Activated CD8-positive, alpha-beta memory T cell treated with anti-CD3 and anti-CD28 coated beads, Interleukin-2, amount 50 U/mL, for 24 hours (primary cell): Measurements from ENCODE around the gene ORAI3.
A peak's percentile ranks its signal among the peaks of the same experiment; 100 is the strongest.

Experiments
- DNase-seq: peaks from one replicate; pipeline ENCODE4 v3.0.0-alpha.2; 2020; ENCODE audit errors: extremely low read depth

ORAI3 gene

DNA sequence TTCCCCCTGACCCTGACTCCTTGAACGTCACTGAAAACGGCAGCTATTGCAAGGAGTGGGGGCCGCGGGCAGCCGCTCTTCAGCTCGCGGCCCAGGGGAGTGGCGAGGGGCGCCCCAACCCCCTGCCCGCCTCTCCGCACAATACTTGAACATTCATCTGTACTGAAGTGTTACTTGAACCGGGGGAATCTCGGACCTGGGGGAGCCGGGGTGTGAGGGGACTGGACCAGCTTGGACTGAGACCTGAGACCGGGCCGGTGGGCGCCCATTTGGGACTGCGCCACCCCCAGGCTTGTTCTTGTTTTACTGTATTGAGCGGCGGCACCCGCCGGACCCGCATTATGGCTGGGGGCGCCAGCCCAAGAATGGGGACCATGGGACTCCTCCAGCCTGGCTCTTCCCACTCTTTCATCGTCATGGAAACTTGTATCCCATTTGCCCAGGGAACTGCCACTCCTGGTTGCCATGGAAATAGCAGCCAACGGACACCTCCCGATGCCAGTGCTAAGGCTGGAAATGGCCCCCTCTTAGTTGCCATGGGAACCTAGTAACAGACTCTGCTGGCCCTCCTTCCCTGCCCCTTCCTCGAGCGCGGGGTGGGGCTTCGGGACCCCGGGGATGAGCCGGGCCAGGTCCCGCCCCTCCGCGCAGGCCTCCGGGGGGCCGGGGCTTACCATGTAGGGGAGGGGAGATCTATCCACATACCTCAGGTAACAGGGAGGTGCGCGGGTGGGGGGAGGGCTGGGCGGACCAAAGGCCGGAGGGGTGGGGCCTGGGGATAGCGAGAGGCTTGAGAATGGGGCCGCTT, 805 bp upstream of the ORAI3 start:
- no peak for DNase-seq

DNA sequence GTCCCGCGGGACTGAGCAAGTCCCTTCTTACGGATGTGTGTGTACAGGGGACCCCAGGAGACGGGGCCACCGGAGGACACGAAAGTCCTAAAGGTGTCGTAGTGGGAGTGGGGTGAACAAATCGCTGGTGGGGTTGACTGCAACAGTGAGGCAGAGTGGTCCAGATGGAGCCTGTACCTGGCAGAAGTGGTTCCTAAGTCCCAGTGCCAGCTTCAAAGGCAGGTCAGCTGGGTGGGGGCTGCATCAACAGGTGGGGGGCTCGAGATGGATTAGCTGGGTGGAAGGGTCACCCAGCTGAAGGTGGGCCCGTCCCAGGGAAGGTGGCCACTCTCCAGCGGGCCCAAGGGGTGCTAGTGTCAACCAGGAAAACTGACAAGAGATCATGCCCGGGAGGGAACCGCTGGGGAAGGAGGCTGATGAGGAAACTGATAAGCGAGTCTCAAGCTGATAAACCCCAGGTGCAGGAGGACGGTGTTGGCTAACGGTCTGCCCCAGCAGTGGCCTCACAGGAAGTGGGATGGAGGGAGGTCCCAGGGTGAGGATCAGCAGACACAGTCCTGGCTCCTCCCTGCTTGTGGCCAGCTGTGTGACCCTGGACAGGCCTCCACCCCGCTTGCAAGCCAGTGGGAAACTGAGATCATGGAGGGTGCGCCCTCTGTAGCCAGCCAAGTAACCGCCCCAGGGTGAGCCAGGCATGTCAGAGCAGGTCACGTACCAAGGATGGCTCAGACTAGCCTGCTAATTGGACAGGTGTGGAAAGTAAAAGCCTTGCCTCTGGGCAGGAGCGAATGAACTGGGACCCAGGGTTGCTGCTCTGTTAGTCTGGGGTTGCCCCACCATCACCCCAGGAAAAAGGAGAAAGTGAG, 1.0 kb downstream of the ORAI3 start:
- no peak for DNase-seq

DNA sequence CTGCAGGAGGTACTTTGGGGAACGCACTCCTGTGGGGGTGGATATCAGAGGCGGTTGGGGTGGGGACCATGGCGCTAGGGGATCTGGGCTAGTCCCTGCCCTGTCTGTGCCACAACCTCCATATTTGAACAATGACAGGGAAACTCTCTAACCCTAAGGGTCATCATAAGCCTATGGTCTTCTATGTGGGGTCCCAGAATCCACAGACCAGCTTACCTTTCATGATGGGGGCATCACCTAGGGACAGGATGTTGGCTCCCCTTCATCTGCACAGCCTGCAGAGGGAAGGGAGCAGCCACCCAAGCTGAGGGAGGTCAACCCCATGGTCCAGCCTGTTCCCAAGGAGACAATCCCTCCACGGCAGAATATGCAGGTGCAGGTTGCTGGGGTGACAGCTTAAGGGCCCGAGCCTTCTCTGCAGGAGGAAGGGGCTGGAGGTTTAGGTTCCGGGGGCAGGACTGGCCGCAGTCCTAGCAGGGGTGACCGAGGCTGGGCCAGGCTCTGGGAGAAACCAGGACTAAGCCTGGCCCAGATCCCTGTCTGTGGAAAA, 1.7 kb downstream of the ORAI3 start:
- no peak for DNase-seq

DNA sequence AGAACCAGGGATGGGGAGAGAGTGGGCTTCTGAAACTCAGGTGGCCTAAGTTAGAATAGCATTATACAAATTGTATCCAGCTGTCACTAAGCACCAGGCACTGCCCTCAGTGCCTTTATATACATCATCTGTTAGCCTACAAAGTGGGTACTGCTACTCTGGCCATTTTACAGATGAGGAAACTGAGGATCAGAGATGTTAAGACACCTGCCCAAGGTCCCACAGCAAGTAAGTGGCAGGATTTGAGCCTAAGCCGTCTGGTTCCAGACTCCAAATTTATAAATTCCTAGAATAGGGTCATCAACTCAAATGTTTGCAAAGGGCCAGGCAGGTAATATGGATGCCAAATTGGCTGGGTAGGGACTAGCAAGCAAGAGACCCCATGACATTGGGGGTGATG, 2.3 kb downstream of the ORAI3 start:
- no peak for DNase-seq

DNA sequence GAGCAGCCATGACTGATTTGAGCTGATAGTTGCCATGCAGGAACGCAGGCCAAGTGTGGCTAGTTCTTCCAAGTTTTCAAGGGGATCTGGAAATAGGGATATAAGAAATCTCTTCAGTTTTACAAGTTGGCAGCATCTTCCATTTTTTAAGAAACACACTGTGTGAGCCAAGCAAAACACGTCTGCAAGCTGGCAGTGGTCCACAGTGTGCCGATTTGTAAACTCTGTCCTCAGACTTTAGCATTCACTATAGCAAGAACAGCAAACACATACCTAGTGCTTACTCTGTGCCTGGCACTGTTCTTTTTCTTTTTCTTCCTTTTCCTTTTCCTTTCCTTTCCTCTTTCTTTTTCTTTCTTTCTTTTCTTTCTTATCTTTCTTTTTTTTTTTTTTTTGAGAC, 2.9 kb downstream of the ORAI3 start:
- no peak for DNase-seq

DNA sequence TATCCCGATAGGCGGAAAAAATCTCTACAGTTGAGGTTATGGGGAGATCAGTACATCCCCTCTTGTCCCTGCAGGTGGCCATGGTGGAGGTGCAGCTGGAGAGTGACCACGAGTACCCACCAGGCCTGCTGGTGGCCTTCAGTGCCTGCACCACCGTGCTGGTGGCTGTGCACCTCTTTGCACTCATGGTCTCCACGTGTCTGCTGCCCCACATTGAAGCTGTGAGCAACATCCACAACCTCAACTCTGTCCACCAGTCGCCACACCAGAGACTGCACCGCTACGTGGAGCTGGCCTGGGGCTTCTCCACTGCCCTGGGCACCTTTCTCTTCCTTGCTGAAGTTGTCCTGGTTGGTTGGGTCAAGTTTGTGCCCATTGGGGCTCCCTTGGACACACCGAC, 4.2 kb downstream of the ORAI3 start:
- DNase-seq: no peak

DNA sequence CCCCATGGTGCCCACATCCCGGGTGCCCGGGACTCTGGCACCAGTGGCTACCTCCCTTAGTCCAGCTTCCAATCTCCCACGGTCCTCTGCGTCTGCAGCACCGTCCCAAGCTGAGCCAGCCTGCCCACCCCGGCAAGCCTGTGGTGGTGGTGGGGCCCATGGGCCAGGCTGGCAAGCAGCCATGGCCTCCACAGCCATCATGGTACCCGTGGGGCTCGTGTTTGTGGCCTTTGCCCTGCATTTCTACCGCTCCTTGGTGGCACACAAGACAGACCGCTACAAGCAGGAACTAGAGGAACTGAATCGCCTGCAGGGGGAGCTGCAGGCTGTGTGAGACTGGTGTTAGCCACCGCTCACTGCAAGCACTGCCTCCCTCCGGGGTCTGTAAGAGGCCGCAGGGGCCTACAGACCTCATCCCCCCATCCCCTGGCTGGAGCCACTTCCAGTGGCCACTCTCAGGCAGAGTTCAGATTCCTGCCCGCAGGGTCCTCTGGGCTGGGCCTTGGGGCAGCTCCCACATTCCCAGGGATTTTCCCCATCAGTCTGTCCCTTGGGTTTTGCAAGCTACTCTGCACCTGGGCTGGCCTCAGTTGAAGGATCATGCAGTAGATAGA, 4.8 kb downstream of the ORAI3 start:
- DNase-seq: peak; percentile 31

DNA sequence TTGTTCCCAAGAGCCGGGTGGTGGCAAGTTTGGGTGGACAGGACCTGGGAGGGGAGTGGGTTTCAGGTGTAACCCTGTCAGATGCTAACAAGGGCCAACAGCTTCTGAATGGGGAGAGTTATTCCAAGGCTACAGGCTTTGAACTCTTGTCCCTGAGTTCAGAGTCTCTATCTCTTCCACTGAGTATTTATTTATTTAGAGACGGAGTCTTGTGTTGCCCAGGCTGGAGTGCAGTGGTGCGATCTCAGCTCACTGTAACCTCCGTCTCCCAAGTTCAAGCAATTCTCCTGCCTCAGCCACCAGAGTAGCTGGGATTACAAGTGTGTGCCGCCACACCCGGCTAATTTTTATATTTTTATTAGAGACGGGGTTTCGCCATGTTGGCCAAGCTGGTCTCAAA, 6.1 kb downstream of the ORAI3 start:
- DNase-seq: no peak

DNA sequence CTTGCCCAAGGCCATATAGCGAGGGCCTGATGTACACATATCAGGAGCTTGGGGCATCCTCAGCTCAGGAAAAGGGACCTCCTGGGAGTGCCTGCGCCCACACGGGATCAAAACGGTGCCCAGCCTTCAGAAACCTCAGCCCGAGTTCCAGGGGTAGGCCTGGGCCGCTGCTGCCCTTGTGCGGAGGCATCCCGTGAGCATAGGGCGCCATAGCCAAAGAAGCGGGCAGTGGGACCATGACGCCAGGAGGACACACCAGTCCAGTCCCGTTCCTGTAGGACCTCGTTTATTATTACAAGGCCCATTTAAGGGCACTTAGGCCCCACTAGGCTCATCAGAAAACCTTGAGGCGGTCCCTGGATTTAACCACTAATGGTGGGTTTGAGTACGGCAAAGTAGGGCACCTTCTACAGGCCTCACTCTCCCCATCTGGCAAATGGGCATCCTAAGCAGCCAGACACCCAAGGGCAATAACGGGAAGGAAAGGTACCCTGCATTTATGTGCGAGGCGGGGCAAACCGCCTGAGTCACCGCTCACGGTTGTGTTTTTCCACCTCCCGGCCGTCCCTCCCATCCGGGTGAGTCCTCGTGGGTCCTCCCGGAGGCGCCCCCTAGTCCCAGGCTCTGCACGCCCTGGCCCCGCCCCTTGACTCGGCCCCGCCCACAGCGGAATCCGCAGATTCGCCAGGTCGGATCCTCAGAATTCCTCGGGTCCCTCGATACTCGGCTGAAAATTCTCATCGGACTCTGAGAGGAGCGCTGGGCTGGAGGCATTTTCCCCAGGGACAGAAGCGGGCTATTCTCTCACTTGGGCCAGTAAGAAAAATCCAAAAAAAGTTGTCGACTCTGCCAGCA, 8.0 kb downstream of the ORAI3 start:
- peak; percentile 80 for DNase-seq

DNA sequence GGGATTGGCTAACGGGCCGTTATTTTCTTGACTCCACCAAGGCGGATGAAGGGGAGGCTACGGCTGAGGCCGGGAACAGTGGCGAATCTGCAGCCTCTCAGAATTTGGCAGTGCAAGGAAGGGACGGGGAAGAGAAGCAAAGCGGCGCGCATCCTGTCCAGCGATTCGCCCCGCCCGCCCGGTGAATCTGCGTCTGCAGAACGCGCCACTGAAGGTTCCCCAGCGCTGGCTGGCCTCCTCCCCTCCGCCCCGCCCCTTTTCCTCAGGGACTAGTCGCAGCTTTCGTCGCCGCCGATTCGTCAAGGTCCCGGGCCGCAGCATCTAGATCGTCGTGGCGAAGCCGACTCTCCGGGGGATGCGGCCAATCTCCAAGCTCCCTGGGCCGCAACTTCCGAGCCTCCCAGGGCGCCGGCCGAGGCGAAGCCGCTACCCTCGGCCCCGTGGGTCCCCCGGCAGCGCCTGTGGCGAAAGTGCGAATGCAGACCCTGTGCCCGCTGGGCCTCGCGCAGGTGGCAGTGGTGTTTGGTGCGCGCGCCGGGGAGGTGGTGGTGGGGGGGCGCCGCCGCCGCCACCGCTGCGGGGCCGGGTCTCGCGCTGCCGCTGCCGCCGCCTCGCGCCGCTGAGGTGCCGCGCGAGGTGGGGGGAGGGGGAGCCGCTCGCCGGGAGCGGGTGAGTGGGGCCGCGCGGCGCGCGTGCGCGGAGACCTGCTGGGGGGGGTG, 8.7 kb downstream of the ORAI3 start, which contains the start of gene SETD1A:
SETD1A (plus strand) TSS at position 299 of the 719 bp plus-strand sequence. CDS start 978 bp downstream, outside the sequence.
- DNase-seq: peak; percentile 94

DNA sequence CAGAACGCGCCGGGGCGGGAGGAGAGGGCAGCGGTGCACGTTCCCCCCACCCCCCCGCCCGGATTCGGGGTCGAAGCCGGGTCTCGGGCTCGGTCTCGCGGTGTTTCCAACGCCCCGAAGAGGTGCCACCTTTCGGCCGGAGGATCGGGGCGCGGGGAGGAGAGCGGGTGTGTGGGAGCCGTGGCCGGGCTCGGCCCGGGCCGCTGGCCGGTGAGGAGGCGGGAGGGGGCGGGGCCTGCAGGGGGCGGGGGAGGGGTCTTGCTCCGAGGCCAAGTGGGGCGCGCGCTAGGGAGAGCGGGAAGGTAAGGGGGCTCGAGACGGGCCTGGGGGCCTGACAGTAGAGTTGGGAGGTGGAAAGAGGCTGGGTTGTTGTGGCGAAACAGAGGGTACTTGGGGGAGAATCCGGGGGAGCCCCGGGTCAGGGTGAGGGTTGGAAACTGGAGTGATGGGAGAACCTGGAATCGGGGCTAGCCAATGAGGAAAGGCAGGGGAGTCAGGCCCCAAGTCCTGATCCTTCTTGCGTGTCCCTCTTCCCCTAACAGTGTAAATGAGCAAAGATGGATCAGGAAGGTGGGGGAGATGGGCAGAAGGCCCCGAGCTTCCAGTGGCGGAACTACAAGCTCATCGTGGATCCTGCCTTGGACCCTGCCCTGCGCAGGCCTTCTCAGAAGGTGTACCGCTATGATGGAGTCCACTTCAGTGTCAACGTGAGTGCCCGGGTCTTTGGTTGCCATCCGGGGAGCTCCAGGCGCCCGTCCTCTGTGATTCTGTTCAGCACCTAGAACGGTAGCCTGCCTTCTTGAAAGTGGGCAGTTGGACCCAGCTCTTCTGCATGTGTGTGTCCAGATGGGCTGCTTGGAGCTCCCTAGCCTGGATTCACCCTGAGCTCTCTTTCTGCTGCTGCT, 9.6 kb downstream of the ORAI3 start:
- DNase-seq: no peak

DNA sequence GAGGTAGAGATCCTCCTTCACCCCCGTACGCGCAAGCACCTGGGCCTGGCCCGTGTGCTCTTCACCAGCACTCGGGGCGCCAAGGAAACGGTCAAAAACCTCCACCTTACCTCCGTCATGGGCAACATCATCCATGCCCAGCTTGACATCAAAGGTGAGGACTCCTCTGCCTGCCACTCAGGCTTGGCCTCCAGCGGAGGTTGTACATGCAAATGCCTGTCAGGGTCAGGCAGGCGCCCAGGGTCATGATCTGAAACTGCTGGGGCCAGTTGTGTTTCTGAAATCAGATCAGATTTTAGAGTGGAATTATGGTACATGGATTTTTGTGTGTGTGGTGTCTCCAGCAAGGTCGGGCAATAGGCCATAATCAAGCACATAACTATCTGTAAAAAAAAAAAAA, 12.5 kb downstream of the ORAI3 start:
- no peak for DNase-seq

DNA sequence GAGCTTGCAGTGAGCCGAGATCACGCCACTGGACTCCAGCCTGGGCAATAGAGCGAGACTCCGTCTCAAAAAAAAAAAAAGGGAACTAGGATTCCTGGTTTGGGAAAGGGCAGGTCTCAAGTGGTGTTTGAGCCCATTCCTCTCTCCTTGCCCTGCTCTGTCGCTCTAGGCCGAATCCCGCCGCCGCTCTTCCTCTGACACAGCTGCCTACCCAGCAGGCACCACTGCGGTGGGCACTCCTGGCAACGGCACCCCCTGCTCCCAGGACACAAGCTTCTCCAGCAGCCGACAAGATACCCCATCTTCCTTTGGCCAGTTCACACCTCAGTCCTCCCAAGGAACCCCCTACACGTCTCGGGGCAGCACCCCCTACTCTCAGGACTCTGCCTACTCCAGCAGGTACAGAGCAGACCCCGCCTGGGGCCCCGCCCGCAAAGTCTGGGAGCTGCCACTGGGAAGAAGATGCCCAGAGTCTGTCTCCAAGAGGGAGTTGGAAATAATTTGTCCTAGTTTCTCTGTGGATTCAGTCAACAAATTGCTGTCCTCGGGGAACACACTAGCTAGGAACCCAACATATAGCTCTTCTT, 15.2 kb downstream of the ORAI3 start:
- DNase-seq: no peak

DNA sequence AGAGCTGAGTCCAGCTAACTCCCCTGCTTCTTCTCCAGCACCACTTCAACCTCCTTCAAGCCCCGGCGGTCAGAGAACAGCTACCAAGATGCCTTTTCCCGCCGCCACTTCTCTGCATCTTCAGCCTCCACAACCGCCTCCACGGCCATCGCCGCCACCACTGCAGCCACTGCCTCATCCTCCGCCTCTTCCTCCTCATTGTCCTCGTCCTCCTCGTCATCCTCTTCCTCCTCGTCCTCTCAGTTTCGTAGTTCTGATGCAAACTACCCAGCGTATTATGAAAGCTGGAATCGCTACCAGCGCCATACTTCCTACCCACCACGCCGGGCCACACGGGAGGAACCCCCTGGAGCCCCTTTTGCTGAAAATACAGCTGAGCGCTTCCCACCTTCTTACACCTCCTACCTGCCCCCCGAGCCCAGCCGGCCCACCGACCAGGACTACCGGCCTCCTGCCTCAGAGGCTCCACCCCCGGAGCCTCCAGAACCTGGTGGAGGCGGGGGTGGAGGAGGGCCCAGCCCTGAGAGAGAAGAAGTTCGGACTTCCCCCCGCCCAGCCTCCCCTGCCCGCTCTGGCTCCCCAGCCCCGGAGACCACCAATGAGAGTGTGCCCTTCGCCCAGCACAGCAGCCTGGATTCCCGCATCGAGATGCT, 15.8 kb downstream of the ORAI3 start:
- DNase-seq: no peak

DNA sequence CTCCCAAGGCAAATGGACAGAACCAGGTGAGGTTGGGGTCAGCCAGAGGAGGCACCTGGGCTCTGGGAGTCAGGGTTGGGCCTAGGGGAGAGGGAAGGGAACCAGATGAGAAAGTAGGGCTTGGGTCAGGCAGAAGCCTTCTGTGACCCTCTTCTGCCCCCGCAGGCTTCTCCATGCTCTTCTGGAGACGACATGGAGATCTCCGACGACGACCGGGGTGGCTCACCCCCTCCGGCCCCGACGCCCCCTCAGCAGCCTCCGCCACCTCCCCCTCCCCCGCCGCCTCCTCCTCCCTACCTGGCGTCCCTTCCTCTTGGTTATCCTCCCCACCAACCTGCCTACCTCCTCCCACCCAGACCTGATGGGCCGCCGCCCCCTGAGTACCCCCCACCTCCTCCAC, 16.6 kb downstream of the ORAI3 start:
- DNase-seq: no peak

DNA sequence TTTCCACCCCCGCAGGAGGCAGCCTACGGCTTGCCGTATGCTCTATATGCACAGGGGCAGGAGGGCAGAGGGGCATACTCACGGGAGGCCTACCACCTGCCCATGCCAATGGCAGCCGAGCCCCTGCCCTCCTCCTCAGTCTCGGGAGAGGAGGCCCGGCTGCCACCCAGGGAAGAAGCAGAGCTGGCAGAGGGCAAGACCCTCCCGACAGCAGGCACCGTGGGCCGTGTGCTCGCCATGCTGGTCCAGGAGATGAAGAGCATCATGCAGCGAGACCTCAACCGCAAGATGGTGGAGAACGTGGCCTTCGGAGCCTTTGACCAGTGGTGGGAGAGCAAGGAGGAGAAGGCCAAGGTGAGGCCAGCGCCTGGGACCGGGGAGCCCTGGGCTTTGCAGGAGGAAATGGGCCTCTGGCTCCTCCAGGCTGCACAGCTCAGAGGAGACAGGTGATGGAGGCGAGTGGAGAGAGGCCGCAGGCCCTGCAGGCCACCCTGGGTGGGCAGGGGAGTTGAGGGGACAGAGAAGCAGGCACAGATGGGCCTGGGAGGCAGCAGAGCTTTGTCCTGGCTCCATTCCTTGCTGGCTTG, 17.3 kb downstream of the ORAI3 start:
- no peak for DNase-seq

DNA sequence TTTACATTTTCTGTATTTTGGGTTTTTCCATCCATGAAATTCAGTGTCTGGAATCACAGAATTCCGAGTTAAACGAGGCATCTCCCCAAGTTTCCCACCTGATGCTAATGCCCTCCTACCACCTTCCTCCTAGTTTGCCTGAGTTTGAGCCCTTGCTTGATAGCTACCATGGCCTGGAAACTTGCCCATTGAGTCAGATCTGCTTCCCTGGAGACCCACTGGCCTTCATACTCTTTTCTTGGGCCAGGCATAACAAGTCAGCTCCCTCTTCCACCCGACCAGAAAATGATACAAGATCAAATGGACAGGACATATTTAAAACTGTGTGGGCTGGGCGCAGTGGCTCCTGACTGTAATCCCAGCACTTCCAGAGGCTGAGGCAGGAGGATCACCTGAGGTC, 18.9 kb downstream of the ORAI3 start:
- DNase-seq: no peak

DNA sequence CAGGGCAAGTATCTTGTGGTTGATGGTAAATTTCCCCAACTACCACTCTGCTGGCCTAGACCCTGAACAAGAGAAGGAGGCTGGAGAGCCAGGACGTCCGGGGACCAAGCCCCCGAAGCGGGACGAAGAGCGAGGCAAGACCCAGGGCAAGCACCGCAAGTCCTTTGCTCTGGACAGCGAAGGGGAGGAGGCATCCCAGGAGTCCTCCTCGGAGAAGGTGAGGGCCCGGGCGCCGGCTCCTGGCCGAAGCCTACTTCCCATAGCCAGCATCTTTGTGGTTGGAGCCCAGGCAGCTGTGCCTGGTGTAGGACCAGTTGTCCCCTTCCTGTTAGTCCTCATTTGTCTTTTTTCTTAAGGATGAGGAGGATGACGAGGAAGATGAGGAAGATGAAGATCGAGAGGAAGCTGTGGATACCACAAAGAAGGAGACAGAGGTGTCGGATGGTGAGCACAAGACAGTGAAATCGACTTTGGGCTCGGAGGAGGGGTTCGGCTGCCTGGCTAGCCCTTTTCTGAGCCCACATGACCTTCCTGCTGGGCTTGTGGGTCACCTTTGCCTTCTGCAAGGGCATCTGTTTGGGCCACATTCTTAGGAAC, 20.5 kb downstream of the ORAI3 start:
- DNase-seq: no peak
